NCI-H1417 (cell line): Measurements from ENCODE around the gene USH1G.
"Not testable (repeated sequence)": the region's sequence is repeated elsewhere in the genome, so short reads cannot be mapped to it uniquely, and the experiment has no call there.

Source experiments
- DNase-seq, 3 experiments: peaks; one replicate each; lab custom pipeline; 2025; lab: John Stamatoyannopoulos, UW

The USH1G gene

DNA sequence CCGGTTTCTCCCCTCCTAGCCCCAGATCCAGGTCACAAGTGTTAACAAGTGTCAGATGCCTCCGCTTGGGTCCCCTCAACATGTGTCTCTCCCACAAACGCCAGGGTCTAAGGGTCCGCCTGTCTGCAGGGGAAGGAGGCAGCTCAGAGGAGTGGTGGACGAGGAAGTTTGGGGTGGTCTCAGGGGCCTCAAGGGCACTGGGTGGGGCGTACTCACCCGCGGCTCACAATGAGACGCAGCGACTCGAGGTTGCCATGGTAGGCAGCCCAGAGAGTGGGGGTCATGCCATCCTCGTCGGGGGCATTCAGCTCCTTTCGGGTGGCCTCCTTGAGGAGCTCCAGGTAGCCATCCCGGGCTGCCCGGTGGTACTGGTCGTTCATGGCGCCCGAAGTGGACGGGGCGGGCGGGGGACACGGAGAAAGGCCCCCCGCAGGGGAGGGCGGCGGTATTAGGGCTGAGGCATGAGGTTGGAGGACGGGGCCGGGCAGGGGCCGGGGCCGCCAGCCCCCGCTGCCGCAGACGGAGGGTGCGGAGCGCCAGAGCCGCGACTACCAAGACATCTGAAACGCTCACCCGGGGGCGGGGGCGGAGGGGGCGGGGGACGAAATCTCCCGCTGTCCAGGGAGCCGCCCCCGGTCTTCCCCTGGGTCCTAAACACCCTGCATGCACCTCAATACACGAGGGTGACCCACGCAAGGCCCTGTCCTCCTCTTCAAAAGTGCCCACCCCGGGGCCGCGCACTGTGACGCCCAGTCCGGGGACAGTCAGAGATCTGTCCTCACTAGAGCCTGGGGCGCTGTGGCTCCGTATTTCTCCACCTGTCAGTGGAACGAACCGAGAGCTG is at the start of gene USH1G:
Gene USH1G (minus strand): TSS at position 562 of the 844 bp plus-strand sequence. CDS start 182 bp downstream, at position 380.
- peak in 2 of 3 experiments; percentile 63 to 64 for DNase-seq

DNA sequence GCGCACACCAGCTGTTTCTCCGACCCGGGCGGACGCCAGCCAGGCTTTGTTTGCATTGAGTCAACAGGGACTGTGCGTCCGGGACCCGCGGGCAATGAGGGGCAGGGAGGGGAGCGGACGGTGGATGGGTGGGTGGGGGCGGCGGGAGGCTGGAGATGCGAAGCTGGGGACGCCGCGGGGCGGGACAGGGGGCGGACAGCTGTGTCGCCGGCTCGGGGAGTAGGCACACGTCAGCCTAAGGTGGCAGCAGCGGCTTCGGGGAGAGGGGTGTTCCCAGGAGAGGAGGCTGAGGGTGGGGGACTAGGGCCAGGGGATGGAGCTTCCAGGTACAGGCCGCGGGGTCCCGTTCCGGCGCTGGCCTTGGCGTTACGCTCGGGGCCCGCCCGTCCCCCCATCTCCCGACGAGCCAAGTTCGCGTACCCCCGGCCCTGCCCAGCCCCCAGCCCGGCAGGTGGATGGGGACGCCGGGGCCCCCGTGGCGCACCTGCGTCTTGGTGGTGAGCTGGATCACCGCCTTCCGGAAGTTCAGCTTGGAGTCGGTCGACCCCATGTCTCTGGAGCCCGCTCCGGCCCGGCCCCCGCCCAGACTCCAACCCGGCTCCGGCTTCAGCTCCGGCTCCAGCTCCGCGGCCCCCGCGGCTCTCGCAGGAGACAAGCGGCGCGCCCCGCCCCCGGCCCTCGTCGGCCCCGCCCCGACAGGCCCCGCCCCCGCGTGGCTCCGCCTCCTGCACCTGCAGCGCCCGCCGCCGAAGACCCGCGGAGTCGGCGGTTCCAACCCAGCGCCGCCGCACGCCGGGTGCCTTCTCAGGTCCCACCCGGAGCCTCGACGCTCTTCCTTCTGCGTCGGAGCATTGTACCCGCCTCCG is 49.3 kb upstream of the USH1G start, which contains the start of gene HID1:
Gene HID1 (minus strand): TSS at position 653 of the 866 bp plus-strand sequence. CDS start 103 bp downstream, at position 550.
- peak; percentile 80 to 87 (median 83) for DNase-seq

DNA sequence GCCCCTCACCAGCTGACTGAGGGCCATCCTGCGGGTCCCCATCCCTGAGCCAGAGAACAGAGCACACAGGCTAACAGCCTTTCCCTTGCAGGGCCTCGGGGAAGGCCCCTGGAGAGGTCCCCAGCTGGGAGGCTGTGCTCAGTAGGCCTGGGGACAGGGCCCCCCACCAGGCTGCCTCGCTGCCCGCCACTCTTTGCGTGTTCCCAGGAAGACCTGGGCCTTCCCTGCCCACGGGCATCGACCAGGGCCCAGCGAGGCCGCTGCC is 48.7 kb upstream of the USH1G start:
- DNase-seq, result no peak

DNA sequence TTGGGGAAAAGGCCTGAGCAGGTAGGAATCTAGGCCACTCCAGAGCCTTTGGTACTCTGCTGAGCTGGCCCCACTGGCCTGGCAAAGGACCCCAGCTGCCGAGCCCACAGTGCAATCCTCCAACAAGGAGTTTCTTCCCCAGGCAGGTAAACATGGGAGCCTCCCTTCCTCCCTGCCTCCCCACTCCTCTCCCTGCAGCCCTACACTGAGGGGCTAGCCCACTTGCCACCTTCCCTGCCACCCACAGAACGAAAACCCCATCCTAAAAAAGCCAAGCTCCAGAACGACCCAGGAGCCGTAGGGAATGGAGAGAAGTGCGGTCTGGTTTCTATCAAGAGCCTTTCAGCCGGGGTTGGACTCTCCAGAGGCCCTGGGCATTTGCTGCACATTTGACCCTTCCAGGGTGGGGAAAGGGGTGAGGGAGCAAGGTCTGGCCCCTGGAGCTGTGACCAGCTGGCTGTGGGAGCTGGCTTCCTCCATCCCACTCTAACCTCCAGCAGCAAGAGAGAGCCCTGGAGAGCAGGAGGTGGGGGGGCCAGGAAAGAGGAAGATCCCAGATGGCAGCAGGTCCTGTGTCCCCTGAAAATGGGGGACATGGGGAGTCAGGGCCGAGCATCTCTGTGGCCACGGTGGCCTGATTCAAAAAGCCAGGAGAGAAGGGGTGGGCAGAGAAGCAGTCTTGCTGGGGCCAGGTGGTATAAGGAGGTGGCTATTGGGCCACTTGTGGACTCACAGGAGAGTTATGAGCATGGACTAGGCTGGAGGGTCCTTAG is 48.2 kb upstream of the USH1G start:
- DNase-seq, result no peak

DNA sequence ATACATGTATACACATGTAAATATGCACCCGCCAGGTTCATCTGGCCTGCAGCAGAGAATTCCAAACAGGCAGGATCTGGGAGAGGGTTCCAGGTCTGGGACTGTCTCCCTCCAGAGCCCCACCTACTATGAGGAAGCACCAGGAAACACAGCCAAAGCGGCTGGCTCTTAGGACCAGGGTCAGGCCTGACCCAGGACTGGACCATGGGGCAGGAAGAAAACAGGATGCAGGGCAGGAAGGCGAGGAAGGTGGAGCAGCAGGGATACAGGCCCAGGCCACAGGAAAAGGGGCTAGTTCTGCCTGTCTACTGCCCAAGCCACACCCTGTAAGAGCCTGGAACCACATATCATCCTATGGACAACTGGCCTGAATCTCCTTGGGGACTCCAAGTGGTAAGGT is 47.3 kb upstream of the USH1G start:
- no peak for DNase-seq

DNA sequence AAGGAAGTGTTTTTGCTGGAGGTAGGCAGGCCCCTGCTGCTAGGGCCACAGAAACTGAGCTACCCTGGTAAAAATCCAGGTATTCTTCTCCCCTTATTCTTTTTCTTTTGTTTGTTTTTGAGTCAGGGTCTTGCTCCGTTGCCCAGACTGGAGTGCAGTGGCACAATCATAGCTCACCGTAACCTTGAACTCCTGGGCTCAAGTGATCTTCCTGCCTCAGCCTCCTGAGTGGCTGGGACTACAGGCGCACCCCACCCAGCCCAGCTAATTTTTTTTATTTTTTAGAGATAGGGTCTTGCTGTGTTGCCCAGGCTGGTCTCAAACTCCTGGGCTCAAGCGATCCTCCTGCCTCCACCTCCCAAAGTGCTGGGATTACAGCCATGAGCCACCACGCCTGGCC is 46.4 kb upstream of the USH1G start:
- not testable (repeated sequence) for DNase-seq

DNA sequence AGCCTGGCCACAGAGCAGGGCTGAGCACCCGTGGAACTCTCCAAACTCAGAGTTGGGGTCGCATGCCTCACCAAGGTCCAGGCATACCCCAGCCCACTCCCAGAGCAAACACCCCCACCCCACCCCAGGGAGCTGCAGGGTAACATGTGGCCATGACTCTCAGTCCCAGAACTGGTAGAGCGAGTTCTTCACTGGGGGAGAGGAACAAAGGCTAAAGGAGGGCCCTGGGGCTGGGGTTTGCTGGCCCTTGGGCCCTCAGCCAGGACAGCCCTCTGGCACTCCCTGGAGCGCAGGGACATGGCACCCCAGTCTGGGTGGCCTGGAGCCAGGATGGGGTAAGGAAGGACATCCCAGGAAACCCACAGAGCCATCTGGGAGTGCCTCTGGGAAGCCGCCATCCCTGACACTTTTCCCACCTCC is 45.3 kb upstream of the USH1G start:
- DNase-seq, result peak in 1 of 3 experiments; percentile 11

DNA sequence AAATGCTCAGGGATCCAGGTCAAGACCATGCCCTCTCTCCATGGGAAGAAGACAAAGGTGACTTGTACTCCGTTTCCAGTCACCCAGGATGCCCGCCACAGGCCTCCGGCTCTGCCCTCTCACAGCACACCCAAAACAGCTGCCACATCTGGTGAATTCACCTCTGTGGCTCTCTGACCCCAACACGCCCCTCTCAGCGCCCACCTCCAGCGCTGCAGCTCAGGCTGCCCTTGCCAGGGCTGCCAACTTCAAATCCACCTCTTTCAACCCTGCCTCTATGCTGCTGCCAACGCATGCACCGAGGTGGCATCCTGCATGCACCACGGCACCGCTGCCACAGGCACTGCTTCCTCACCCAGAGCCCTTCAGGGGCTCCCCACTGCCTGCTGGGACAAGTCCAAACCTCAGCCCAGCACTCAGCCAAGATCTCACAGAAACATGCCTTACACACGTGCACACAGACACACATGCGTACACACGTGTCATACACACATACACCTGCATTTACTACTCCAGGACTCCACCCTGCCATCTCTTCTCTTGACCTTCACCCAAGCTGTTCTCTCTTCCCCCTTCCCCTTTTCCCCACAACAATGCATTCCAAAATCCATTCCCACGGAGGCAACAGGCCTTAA is 42.0 kb upstream of the USH1G start:
- DNase-seq, result no peak

DNA sequence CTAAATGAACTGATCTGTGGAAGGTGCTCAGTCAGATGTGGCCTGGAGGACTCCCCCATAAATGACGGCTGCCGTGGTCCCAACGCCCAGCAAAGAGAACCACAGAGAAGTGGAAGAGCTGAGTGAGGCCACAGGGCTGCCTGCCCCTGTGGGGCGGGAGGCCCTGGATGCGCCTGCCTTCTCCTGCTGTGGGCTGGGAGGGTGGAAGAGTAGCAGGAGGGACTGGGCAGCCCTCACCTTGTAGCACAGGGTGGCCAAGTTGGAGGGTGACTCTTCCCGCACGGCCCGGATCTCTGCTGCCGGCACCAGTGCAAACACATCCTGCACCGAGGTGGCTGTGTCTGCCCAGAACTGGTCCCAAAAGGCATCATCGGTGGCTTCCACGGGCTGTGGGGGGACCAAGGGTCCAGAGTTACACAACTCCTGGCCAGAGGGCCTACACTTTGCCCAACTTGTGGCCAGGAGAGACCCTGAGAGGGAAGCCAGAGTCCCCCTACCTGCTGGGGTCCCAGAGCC is 41.2 kb upstream of the USH1G start:
- DNase-seq, result no peak

DNA sequence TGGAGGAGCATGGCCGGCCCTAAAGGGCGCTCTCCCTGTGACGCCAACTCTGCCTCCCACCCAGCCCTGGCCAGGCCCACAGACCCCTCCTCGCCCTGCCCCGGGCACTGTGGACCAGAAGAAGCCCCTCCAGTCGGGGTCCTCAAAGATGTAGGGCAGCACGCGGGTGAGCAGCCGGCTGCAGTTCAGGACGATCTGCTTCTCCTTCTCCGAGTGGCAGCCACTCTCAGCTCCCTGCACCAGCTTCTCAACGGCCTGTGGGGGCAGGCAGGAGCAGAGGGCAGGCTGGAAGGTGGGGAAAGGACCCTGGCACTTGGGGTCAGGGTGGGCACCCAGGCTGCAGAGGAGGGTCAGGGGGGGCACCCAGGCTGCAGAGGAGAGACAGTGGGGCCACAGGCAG is 40.6 kb upstream of the USH1G start:
- no peak for DNase-seq

DNA sequence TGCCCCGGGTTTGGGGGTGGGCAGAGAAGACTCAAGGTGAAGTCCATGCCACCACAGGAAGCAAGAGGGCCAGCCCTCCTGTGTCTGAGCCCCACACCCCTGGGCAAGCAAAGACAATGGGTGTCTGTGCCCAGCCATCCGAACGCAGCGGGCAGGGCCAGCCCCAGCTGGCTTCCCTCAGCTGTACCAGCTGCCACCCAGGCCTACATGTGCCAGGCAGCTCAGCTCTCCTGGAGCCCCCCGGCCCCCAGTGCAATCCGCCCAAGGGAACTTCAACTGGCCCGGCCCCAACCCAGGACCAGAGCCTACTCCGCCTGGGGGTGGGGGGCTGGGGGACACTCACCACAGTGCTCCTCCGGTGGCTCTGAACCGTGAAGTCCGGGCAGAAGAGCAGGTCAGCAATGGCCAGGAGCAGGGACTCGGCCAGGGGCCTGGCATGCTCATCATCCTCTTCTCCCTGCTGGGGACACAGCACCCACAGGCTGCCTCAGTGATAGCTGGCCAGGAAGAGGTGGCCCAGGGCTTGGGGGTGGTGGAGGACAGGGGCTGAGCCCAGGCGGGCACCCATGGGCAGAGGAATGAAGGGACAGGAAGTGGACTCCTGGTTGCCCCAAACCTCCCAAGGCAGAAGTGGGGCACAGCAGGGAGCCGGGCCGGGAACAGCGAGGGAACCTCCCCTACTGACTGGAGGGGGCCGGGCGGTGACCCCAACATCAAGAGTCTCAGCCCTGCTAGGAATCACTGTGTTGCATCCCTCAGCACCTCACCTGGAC is 39.8 kb upstream of the USH1G start:
- no peak for DNase-seq

DNA sequence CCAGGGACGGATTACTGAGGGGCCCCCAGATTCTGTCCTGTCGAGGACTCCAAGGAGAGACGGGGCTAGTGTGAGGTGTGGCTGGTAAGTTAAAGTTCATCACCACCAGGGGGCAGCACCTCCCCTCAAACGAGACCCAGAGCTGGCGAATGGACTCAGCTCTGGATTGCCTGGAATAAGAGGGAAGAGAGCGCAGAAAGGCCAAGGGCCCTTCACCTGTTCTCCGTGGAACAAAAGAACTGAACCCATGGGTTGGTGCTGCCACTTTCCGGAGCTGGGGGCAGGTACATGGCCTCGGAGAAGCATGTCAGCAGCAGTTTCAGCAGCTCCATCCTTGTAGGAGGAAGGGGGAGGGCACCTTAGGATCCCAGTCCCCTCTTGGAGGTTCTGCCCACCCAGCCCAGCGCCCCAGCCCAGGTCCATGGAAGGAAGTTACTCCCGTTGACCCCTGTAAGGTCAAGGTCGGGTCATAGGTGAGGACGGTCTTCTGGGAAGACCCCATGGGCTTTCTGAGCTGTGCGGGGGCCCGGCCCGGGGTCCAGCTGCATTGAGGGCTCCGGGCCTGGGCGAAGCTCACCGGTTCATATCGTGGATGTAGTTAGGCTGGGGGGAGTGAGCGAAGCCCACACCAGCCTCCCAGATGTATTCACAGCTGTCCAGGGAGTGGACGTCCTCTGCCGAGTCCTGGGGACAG is 38.7 kb upstream of the USH1G start:
- DNase-seq, result peak; percentile 76 to 92 (median 86)

DNA sequence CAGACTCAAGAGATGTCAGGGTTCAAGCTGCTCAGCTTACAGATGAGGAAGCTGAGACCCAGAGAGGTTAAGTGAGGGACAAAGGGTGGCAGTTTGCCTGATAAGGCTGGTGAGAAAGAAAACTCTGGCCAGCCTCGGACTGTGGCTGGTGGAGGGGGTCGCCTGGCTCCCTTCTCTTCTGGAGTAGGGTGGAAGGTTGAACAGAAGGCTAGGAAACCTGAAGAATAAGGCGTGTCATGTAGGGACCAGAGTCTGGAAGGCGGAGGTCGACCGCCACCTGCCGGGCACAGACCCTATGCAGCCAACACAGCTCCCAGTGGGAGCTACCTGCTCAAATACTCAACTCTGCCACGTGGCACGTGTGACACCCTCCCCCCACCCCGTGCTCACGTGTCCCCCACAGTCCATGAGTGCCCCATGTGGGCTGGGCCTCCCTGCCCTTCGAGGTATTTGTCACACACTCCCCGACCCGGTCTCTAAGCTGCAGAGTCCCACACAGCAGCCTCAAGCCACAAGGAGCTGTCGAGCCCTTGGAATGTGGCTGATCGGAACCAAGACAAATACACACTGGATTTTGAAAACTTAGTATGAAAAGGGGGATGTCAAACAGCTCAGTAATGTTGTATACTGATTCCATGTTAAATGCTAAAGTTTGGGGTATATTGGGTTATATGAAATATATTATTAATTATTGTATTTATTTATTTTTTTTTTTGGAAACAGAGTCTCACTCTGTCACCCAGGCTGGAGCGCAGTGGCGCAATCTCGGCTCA is 37.7 kb upstream of the USH1G start:
- no peak for DNase-seq

DNA sequence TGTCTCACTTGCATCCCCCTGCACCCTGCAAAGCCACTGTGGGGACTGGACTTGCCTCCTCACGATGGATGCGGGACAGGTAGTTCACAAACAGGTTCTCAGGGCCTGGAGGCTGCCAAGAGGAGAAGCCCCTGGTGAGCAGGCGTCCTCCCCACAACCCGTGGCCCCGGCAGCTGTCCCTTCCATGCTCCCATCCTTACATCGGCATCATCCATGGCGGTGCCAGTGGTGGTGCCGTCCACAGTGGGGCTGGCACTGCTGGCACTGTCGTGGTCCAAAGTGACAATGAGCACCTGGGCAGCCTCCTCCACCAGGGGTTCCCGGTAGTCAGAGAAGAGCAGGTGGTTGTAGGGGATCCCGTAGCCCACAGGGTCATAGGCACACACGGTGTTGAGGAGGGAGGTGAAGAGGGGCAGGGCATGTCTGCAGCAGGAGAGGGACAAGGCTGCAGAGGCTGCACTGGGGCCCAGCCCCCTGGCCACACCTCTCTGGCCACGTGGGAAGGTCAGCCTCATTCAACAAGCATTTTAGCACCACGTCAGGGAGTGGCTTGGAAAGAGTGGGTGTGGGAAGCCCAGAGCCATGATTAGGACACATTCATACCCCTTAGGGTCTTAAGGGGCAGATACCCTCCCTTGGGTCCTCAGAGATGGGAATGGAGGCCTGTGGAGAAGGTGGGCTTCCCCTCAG is 36.9 kb upstream of the USH1G start:
- DNase-seq, result no peak

DNA sequence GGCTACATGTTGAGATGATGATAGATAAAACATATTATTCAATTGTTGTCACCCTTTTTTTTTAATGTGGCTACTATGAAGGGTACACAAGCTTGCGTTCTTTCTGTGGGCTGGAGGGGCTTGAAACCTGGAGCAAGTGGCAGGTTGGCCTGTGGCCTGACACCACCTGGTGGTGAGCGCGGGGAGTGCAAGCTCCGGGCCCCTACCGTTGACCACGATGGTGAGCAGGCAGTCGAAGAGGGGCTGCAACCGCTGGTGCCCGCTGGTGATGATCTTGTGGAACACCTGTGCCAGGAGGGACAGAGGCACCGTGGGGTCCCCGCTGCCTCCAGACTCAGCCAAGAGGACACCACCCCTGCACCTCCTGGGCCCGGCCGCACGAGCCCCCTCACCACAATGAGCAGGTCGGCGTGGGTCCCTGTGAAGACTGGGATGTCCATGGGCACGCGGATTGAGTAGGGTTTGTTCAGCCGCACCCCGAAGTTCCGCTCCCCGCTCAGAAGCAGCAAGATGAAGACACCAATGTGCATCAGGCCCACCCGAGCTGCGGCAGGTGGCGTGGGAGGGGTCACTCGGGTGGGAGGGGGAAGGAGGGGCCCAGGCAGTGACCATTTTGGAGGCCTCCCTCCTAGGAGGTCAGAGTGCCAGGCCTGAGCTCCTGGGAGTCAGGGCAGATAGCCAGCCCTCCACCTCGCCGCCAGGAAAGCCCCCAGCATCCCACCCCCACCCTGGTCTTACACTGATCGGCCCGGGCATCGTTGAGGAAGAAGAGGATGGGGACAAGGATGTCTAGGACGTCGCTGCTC is 35.1 kb upstream of the USH1G start:
- peak; percentile 46 to 71 (median 65) for DNase-seq

DNA sequence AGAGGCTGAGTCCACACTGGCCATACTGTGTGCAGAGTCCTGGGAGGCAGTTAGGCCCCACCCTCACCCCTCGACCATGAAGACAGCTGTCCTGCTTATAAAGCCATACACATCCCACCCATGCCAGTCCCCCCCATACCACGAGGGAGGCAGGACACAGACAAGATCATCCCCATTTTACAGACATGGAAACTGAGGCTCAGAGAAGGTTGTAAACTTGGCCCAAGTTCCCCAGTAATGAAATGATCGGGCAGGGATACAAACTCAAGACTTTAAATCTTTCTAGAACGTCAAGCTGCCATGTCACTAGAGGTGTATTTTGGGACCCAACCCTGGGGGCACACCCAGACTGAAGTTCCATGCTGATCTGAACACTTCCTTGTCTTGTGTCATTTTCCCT is 33.0 kb upstream of the USH1G start:
- DNase-seq, result no peak

DNA sequence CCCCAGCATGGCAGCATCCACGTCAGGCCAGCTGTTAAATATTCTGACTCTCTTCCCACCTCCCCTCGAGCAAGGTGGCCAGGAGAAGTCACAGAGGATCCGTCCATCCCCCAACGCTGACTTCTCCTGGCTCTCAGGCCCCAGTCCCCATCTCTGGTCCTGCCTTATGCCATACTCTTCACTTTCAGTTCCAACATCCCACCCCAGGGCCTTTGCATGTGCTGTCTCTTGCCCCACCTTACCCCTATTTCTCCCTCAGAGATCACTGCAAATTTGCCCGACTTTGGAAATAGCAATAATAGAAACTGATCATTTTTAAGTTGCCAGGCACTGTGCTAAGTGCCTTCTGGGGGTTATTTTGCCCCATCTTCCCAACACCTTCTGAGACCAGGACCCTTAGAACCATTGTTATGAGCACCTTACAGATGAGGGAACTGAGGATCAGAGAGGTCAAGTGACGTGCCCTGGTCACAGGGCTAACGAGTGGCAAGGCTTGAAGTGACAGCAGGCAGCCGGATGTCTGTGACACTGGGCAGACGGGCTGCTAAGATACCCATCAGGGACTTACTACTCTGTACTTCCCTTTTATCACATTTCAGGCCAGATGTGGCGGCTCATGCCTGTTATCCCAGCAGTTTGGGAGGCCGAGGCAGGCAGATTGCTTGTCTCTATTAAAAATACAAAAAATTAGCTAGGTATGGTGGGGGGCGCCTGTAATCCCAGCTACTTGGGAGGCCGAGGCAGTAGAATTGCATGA is 31.8 kb upstream of the USH1G start:
- no peak for DNase-seq
